ENCODE results near the gene IL31. TPM values are rescaled to one million over a fixed set of nuclear protein-coding genes. Genes with fewer than 3 reads are reported as not detected.
"Not testable (repeated sequence)": the region's sequence is repeated elsewhere in the genome, so short reads cannot be mapped to it uniquely, and the experiment has no call there.

Gene IL31
- total and polyA plus RNA-seq, 2 donors (not counting 3 experiments of a cell fraction or from before 2014, with no cell fraction given), result not detected

DNA sequence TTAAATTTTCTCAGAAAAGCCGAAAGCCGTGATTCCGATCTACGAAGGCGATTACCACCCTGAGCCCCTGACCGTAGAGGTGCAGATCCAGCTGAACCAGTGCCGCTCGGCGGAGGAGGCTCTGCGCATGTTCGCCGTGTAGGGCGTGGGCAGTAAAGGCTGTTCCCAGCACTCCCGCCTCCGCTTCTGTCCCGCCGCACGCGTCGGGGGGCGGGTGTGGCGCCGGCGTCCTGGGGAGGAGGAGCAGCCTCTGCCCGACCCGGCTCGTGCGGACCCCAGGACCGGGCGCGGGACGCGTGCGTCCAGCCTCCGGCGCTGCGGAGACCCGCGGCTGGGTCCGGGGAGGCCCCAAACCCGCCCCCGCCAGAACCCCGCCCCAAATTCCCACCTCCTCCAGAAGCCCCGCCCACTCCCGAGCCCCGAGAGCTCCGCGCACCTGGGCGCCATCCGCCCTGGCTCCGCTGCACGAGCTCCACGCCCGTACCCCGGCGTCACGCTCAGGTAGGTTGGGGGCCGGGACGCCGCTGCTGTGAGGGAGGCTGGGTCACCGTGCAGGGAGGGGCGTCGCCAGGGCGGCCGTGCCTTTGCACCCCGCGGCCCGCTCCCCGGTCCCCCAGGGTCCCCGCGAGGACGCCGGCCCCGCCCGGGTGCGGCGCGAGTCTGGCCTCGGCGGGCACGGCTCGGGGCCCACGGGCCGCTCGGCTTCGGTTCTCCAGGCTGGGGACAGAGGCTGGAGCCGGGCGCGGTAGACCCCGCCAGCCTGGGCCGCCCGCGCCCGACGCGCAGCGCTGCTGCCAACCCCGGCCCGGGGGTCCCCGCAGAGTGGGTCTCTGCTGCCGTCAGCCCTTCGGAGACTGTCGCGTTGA, 29.5 kb upstream of the IL31 start, which contains the start of gene B3GNT4:
Gene B3GNT4, plus strand, starts transcription at position 409 of the 866 bp plus-strand sequence. CDS start 910 bp downstream, outside the sequence.
- Histone ChIP-seq H3K27ac (ENCODE audit: insufficient read depth, low read depth, low read length) (no peak within 1 kb of the TSS), H3K79me2 (ENCODE audit: control insufficient read depth, insufficient read depth, low read length) (no peaks in the 10 kb centered on the region), H3K9me1 (replicated peaks; ENCODE audit: control insufficient read depth, extremely low read depth, insufficient read depth, low read length) (no peaks in the 10 kb centered on the region), H2AFZ (ENCODE audit: low read depth, low read length) (peak within 1 kb of the TSS; percentile 74), H3K9me3 (replicated peaks; ENCODE audit: control insufficient read depth, insufficient read depth, low read length) (no peaks in the 10 kb centered on the region), H3K4me3 (replicated peaks in 1 of 3; ENCODE audit: insufficient read depth in 1 of 3, low read depth in 1 of 3, low read length in 3 of 3) (peak within 1 kb of the TSS in 2 of 3 experiments; percentile 24 to 29), H4K20me1 (replicated peaks; ENCODE audit: control insufficient read depth, extremely low read depth, insufficient read depth, low read length) (no peaks in the 10 kb centered on the region), H3K9ac (replicated peaks; ENCODE audit: extremely low read depth, insufficient read depth, low read length) (peak within 1 kb of the TSS; percentile 12), H3K36me3 (ENCODE audit: control insufficient read depth in 2 of 2, extremely low read depth in 1 of 2, insufficient read depth in 2 of 2, low read length in 2 of 2) (peaks cover 6 to 8% of the 10 kb centered on the region in 2 experiments), H3K27me3 (ENCODE audit: control insufficient read depth in 2 of 2, insufficient read depth in 2 of 2, low read length in 2 of 2) (peaks cover 9 to 18% of the 10 kb centered on the region in 2 experiments), H3K4me2 (ENCODE audit: insufficient read depth, low read length) (peak within 1 kb of the TSS; percentile 57), H3K4me1 (ENCODE audit: control insufficient read depth, extremely low read depth, insufficient read depth, low read length) (peaks cover 8% of the 10 kb centered on the region)
- peak; percentile 78 for FAIRE-seq
- TF ChIP-seq JUN (IDR thresholded peaks at IDR 0.05; ENCODE audit: borderline replicate concordance, insufficient read depth, insufficient read length, low read depth) (no peak), FOS (IDR thresholded peaks at IDR 0.05; ENCODE audit: borderline replicate concordance, insufficient read depth, low read length) (no peak)
- intact Hi-C loops (cut with micrococcal nuclease), result no loop called here
- dilution Hi-C loops (cut with MboI; ENCODE audit: extremely low pct_ligation_motif_present, low sequenced_read_pairs), result no loop called here
- CTCF ChIA-PET, result interaction anchor here (0.9 kb wide), 1 partner anchor 12 kb away, joined by 3 read pairs; no protein-coding TSS in a partner anchor
- POLR2A ChIA-PET, result interaction anchor here (0.6 kb wide), 1 partner anchor 56 kb away, joined by 3 read pairs; no protein-coding TSS in a partner anchor
- peak; percentile 40 for DNase-seq (ENCODE audit: low read depth, low spot score)
- no TSS peak for BruUV-seq (replicated peaks)

DNA sequence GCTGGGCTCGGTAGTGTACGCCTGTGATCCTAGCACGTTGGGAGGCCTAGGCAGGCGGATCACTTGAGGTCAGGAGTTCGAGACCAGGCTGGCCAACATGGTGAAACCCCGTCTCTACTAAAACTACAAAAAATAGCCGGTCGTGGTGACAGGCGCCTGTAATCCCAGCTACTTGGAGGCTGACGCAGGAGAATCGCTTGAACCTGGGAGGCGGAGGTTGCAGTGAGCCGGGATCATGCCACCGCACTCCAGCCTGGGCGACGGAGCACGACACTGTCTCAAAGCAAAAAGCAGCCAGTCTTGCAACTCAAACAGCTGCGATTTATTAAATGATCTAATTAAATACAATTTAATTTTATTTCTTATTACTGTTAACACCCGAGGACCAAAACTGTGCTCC, 28.8 kb upstream of the IL31 start:
- BruUV-seq (replicated peaks); H3K4me1 ChIP-seq (ENCODE audit: control insufficient read depth, extremely low read depth, insufficient read depth, low read length); DNase-seq (ENCODE audit: low read depth, low spot score); H3K9me1 ChIP-seq (replicated peaks; ENCODE audit: control insufficient read depth, extremely low read depth, insufficient read depth, low read length); H3K79me2 ChIP-seq (ENCODE audit: control insufficient read depth, insufficient read depth, low read length); H4K20me1 ChIP-seq (replicated peaks; ENCODE audit: control insufficient read depth, extremely low read depth, insufficient read depth, low read length); H3K27ac ChIP-seq (ENCODE audit: insufficient read depth, low read depth, low read length); H3K9me3 ChIP-seq (replicated peaks; ENCODE audit: control insufficient read depth, insufficient read depth, low read length); dilution Hi-C loops (cut with MboI; ENCODE audit: extremely low pct_ligation_motif_present, low sequenced_read_pairs); H3K36me3 ChIP-seq (ENCODE audit: control insufficient read depth in 2 of 2, extremely low read depth in 1 of 2, insufficient read depth in 2 of 2, low read length in 2 of 2); intact Hi-C loops (cut with micrococcal nuclease); FAIRE-seq; POLR2A ChIA-PET: not testable (repeated sequence)
- Histone ChIP-seq H3K4me3 (replicated peaks in 1 of 3; ENCODE audit: insufficient read depth in 1 of 3, low read depth in 1 of 3, low read length in 3 of 3) (peak overlapping the region in 1 of 3 experiments; percentile 24), H2AFZ (ENCODE audit: low read depth, low read length) (peak overlapping the region; percentile 63), H3K9ac (replicated peaks; ENCODE audit: extremely low read depth, insufficient read depth, low read length) (peak overlapping the region; percentile 12), H3K4me2 (ENCODE audit: insufficient read depth, low read length) (peak overlapping the region; percentile 43), H3K27me3 (ENCODE audit: control insufficient read depth in 2 of 2, insufficient read depth in 2 of 2, low read length in 2 of 2) (peaks cover 9 to 18% of the 10 kb centered on the region in 2 experiments)
- CTCF ChIA-PET, result interaction anchor here (0.9 kb wide), 1 partner anchor 12 kb away, joined by 3 read pairs; no protein-coding TSS in a partner anchor

Data from endothelial cell of umbilical vein (primary cell).